Hepatocyte (in vitro differentiated cells): Measurements from ENCODE around the gene MLX.

Experiments
- CTCF ChIP-seq: fragments of 200-600 bp; sonication (generic); IDR thresholded peaks from 2 replicates; pipeline ENCODE4 v1.5.1; 2016; ENCODE audit warnings: antibody characterized with exemption, mild to moderate bottlenecking; ENCODE audit not compliant: poor library complexity
- EZH2 ChIP-seq: fragments of 200-600 bp; sonication (generic); IDR thresholded peaks from 2 replicates; pipeline ENCODE4 v1.6.1; 2016; ENCODE audit warnings: antibody characterized with exemption, mild to moderate bottlenecking, borderline replicate concordance
- EZH2phosphoT487 ChIP-seq: fragments of 200-600 bp; sonication (generic); IDR thresholded peaks from one replicate; pipeline ENCODE4 v1.6.1; 2018; ENCODE audit warnings: antibody characterized with exemption, mild to moderate bottlenecking, low read depth, moderate library complexity; ENCODE audit not compliant: unreplicated experiment, severe bottlenecking

- no peak for TF ChIP-seq CTCF
- no peak for TF ChIP-seq EZH2
- no peak for TF ChIP-seq EZH2phosphoT487
Observed at GRCh38 chr17:42527932-42528331, 39.0 kb upstream of the MLX start.
